Measurements from ENCODE around the gene COL11A2. TPM values are rescaled to one million over a fixed set of nuclear protein-coding genes. Genes with fewer than 3 reads are reported as not detected.

COL11A2 gene
- total RNA-seq, 1 donor from 2014 or later, result 3.3 TPM

GRCh38 chr6:33204415-33205190 lies 12.3 kb upstream of the COL11A2 start, which contains the start of gene HSD17B8:
TSS of gene HSD17B8 (plus strand) at chr6:33204655. CDS start at chr6:33204669, 14 bp downstream.
- Mint-ChIP-seq H3K27me3 (ENCODE audit: unreplicated experiment) (no peaks in the 10 kb centered on the region), H3K4me3 (ENCODE audit: unreplicated experiment) (peak within 1 kb of the TSS; percentile 76), H3K4me1 (ENCODE audit: unreplicated experiment) (peaks cover 67% of the 10 kb centered on the region), H3K27ac (ENCODE audit: unreplicated experiment) (peak within 1 kb of the TSS; percentile 80), H3K9me3 (ENCODE audit: unreplicated experiment) (no peaks in the 10 kb centered on the region), H3K36me3 (ENCODE audit: unreplicated experiment) (peaks cover 32% of the 10 kb centered on the region)
- no peak for TF ChIP-seq CTCF (IDR thresholded peaks at IDR 0.05)
- DNase-seq (ENCODE audit: extremely low spot score, unreplicated experiment), result peak; percentile 95

GRCh38 chr6:33204165-33204414 lies 11.8 kb upstream of the COL11A2 start:
- H3K36me3 Mint-ChIP-seq (ENCODE audit: unreplicated experiment), result peaks cover 29% of the 10 kb centered on the region
- H3K9me3 Mint-ChIP-seq (ENCODE audit: unreplicated experiment), result no peaks in the 10 kb centered on the region
- H3K27ac Mint-ChIP-seq (ENCODE audit: unreplicated experiment), result peak overlapping the region; percentile 80
- no peaks in the 10 kb centered on the region for H3K27me3 Mint-ChIP-seq (ENCODE audit: unreplicated experiment)
- H3K4me3 Mint-ChIP-seq (ENCODE audit: unreplicated experiment), result peak overlapping the region; percentile 76
- H3K4me1 Mint-ChIP-seq (ENCODE audit: unreplicated experiment), result peaks cover 66% of the 10 kb centered on the region
- no peak for TF ChIP-seq CTCF (IDR thresholded peaks at IDR 0.05)
- no peak for DNase-seq (ENCODE audit: extremely low spot score, unreplicated experiment)

GRCh38 chr6:33203443-33204164 lies 11.3 kb upstream of the COL11A2 start:
- Mint-ChIP-seq H3K27ac (ENCODE audit: unreplicated experiment) (peak overlapping the region; percentile 29), H3K4me1 (ENCODE audit: unreplicated experiment) (peaks cover 66% of the 10 kb centered on the region), H3K4me3 (ENCODE audit: unreplicated experiment) (peak overlapping the region; percentile 98), H3K36me3 (ENCODE audit: unreplicated experiment) (peaks cover 29% of the 10 kb centered on the region), H3K27me3 (ENCODE audit: unreplicated experiment) (no peaks in the 10 kb centered on the region), H3K9me3 (ENCODE audit: unreplicated experiment) (no peaks in the 10 kb centered on the region)
- DNase-seq (ENCODE audit: extremely low spot score, unreplicated experiment), result no peak
- TF ChIP-seq CTCF (IDR thresholded peaks at IDR 0.05), result no peak

- H3K4me1 Mint-ChIP-seq (ENCODE audit: unreplicated experiment), result peaks cover 74% of the 10 kb centered on the region
- no peaks in the 10 kb centered on the region for H3K27me3 Mint-ChIP-seq (ENCODE audit: unreplicated experiment)
- no peaks in the 10 kb centered on the region for H3K9me3 Mint-ChIP-seq (ENCODE audit: unreplicated experiment)
- peak overlapping the region; percentile 98 for H3K4me3 Mint-ChIP-seq (ENCODE audit: unreplicated experiment)
- DNase-seq (ENCODE audit: extremely low spot score, unreplicated experiment), result no peak
- TF ChIP-seq CTCF (IDR thresholded peaks at IDR 0.05), result no peak
- H3K36me3 Mint-ChIP-seq (ENCODE audit: unreplicated experiment), result peaks cover 29% of the 10 kb centered on the region
- peak overlapping the region; percentile 29 for H3K27ac Mint-ChIP-seq (ENCODE audit: unreplicated experiment)
These were observed 10.5 kb upstream of the COL11A2 start for GRCh38 chr6:33202799-33203198.

- no peaks in the 10 kb centered on the region for H3K9me3 Mint-ChIP-seq (ENCODE audit: unreplicated experiment)
- H3K4me1 Mint-ChIP-seq (ENCODE audit: unreplicated experiment), result peaks cover 76% of the 10 kb centered on the region
- no peak for DNase-seq (ENCODE audit: extremely low spot score, unreplicated experiment)
- peak overlapping the region; percentile 98 for H3K4me3 Mint-ChIP-seq (ENCODE audit: unreplicated experiment)
- peak overlapping the region; percentile 100 for H3K27ac Mint-ChIP-seq (ENCODE audit: unreplicated experiment)
- TF ChIP-seq CTCF (IDR thresholded peaks at IDR 0.05), result no peak
- H3K27me3 Mint-ChIP-seq (ENCODE audit: unreplicated experiment), result no peaks in the 10 kb centered on the region
- peaks cover 32% of the 10 kb centered on the region for H3K36me3 Mint-ChIP-seq (ENCODE audit: unreplicated experiment)
These were observed 9.7 kb upstream of the COL11A2 start for GRCh38 chr6:33201935-33202334.
